Activated naive CD8-positive, alpha-beta T cell treated with anti-CD3 and anti-CD28 coated beads, Interleukin-2, amount 10 ng/mL, durations not matched to agents 7 days and 5 days (primary cell): ENCODE data around the gene HOXA2. TPM values are rescaled to one million over a fixed set of nuclear protein-coding genes. Genes with fewer than 3 reads are reported as not detected.

Experiments used
- ATAC-seq: fragments of 150-1000 bp; cut with Tn5 transposase; one replicate; pipeline ENCODE4 v1.10.0; 2021; ENCODE audit warnings: low read depth, moderate library complexity
- POLR2A ChIA-PET: fragments of 350-600 bp; sonication (Branson Sonifier 250); formaldehyde crosslinking; loops from one replicate; lab custom pipeline; 2021; ENCODE audit warnings: antibody characterized with exemption; lab: Charles Lee
- DNase-seq: peaks from one replicate; pipeline ENCODE4 v3.0.0; 2021
- H3K27ac Mint-ChIP-seq: one replicate; pipeline ENCODE4 v1.8.0; 2022; ENCODE audit warnings: mild to moderate bottlenecking, mixed read lengths
- H3K27me3 Mint-ChIP-seq: one replicate; pipeline ENCODE4 v1.8.0; 2022; ENCODE audit warnings: mild to moderate bottlenecking, moderate library complexity, mixed read lengths
- H3K36me3 Mint-ChIP-seq: one replicate; pipeline ENCODE4 v1.8.0; 2021; ENCODE audit warnings: mild to moderate bottlenecking, mixed read lengths
- H3K4me1 Mint-ChIP-seq: one replicate; pipeline ENCODE4 v1.8.0; 2021; ENCODE audit warnings: mixed read lengths
- H3K4me3 Mint-ChIP-seq: one replicate; pipeline ENCODE4 v1.8.0; 2022; ENCODE audit warnings: mild to moderate bottlenecking, moderate library complexity, mixed read lengths
- H3K9me3 Mint-ChIP-seq: one replicate; pipeline ENCODE4 v1.8.0; 2021; ENCODE audit warnings: mixed read lengths
- total RNA-seq, 2 experiments: library from RNA; stranded (reverse); gene quantifications; one replicate each; pipeline ENCODE4 v1.2.3, GENCODE V29; 2021

Gene HOXA2
- total RNA-seq, 2 experiments from 2014 or later, result not detected

- POLR2A ChIA-PET, result no interaction called here
- no peak overlapping the region for H3K4me3 Mint-ChIP-seq
- H3K27ac Mint-ChIP-seq, result no peak overlapping the region
- DNase-seq (no peak), ATAC-seq (no peak)
- no peaks in the 10 kb centered on the region for H3K9me3 Mint-ChIP-seq
- peaks cover 2% of the 10 kb centered on the region for H3K4me1 Mint-ChIP-seq
- peaks cover 42% of the 10 kb centered on the region for H3K27me3 Mint-ChIP-seq
- H3K36me3 Mint-ChIP-seq, result no peaks in the 10 kb centered on the region
Observed at GRCh38 chr7:27144781-27145164, 42.3 kb upstream of the HOXA2 start.

GRCh38 chr7:27143950-27144780 is 41.7 kb upstream of the HOXA2 start:
- no peak overlapping the region for H3K4me3 Mint-ChIP-seq
- ATAC-seq (no peak), DNase-seq (no peak)
- H3K36me3 Mint-ChIP-seq, result no peaks in the 10 kb centered on the region
- H3K27me3 Mint-ChIP-seq, result peaks cover 36% of the 10 kb centered on the region
- no peaks in the 10 kb centered on the region for H3K9me3 Mint-ChIP-seq
- no peak overlapping the region for H3K27ac Mint-ChIP-seq
- H3K4me1 Mint-ChIP-seq, result peaks cover 2% of the 10 kb centered on the region
- POLR2A ChIA-PET, result no interaction called here

GRCh38 chr7:27143023-27143949 is 40.8 kb upstream of the HOXA2 start, which contains the start of gene HOXA5:
HOXA5 (minus strand) TSS chr7:27143681; CDS start chr7:27143607, 74 bp downstream.
- Mint-ChIP-seq H3K4me3 (no peak within 1 kb of the TSS), H3K27ac (no peak within 1 kb of the TSS), H3K27me3 (peaks cover 31% of the 10 kb centered on the region), H3K4me1 (peaks cover 2% of the 10 kb centered on the region), H3K36me3 (no peaks in the 10 kb centered on the region), H3K9me3 (no peaks in the 10 kb centered on the region)
- ATAC-seq, result no peak
- POLR2A ChIA-PET, result no interaction called here
- no peak for DNase-seq

GRCh38 chr7:27142580-27143022 is 40.1 kb upstream of the HOXA2 start:
- POLR2A ChIA-PET, result no interaction called here
- H3K4me3 Mint-ChIP-seq, result no peak overlapping the region
- no peak for ATAC-seq
- no peak for DNase-seq
- H3K27ac Mint-ChIP-seq, result no peak overlapping the region
- peaks cover 32% of the 10 kb centered on the region for H3K27me3 Mint-ChIP-seq
- H3K4me1 Mint-ChIP-seq, result no peaks in the 10 kb centered on the region
- no peaks in the 10 kb centered on the region for H3K36me3 Mint-ChIP-seq
- no peaks in the 10 kb centered on the region for H3K9me3 Mint-ChIP-seq

- POLR2A ChIA-PET, result no interaction called here
- Mint-ChIP-seq H3K27ac (no peak overlapping the region), H3K27me3 (peaks cover 32% of the 10 kb centered on the region), H3K4me3 (no peak overlapping the region), H3K4me1 (no peaks in the 10 kb centered on the region), H3K36me3 (no peaks in the 10 kb centered on the region), H3K9me3 (no peaks in the 10 kb centered on the region)
- ATAC-seq (no peak), DNase-seq (no peak)
Observed at GRCh38 chr7:27141923-27142579, 39.6 kb upstream of the HOXA2 start.

- Mint-ChIP-seq H3K27me3 (peaks cover 28% of the 10 kb centered on the region), H3K27ac (no peak overlapping the region), H3K4me3 (no peak overlapping the region), H3K36me3 (no peaks in the 10 kb centered on the region), H3K9me3 (no peaks in the 10 kb centered on the region), H3K4me1 (no peaks in the 10 kb centered on the region)
- DNase-seq, result no peak
- POLR2A ChIA-PET, result no interaction called here
- no peak for ATAC-seq
Observed at GRCh38 chr7:27141137-27141922, 38.8 kb upstream of the HOXA2 start.

- H3K4me3 Mint-ChIP-seq, result no peak overlapping the region
- no peaks in the 10 kb centered on the region for H3K9me3 Mint-ChIP-seq
- no peaks in the 10 kb centered on the region for H3K36me3 Mint-ChIP-seq
- H3K4me1 Mint-ChIP-seq, result peaks cover 5% of the 10 kb centered on the region
- H3K27ac Mint-ChIP-seq, result no peak overlapping the region
- ATAC-seq (no peak), DNase-seq (no peak)
- peaks cover 34% of the 10 kb centered on the region for H3K27me3 Mint-ChIP-seq
- POLR2A ChIA-PET, result no interaction called here
Observed at GRCh38 chr7:27140126-27140857, 37.8 kb upstream of the HOXA2 start.

- Mint-ChIP-seq H3K4me3 (no peak overlapping the region), H3K27ac (no peak overlapping the region), H3K36me3 (no peaks in the 10 kb centered on the region), H3K4me1 (peaks cover 13% of the 10 kb centered on the region), H3K9me3 (no peaks in the 10 kb centered on the region), H3K27me3 (peaks cover 35% of the 10 kb centered on the region)
- ATAC-seq (no peak), DNase-seq (no peak)
- POLR2A ChIA-PET, result no interaction called here
Observed at GRCh38 chr7:27139334-27140125, 37.0 kb upstream of the HOXA2 start.

GRCh38 chr7:27138985-27139333 is 36.5 kb upstream of the HOXA2 start:
- H3K4me1 Mint-ChIP-seq, result peaks cover 15% of the 10 kb centered on the region
- no peak for ATAC-seq
- H3K4me3 Mint-ChIP-seq, result no peak overlapping the region
- H3K27ac Mint-ChIP-seq, result no peak overlapping the region
- peaks cover 38% of the 10 kb centered on the region for H3K27me3 Mint-ChIP-seq
- POLR2A ChIA-PET, result no interaction called here
- no peaks in the 10 kb centered on the region for H3K9me3 Mint-ChIP-seq
- DNase-seq, result no peak
- H3K36me3 Mint-ChIP-seq, result no peaks in the 10 kb centered on the region

- no peaks in the 10 kb centered on the region for H3K36me3 Mint-ChIP-seq
- H3K9me3 Mint-ChIP-seq, result no peaks in the 10 kb centered on the region
- H3K4me3 Mint-ChIP-seq, result no peak overlapping the region
- DNase-seq (no peak), ATAC-seq (no peak)
- peaks cover 41% of the 10 kb centered on the region for H3K27me3 Mint-ChIP-seq
- no peak overlapping the region for H3K27ac Mint-ChIP-seq
- POLR2A ChIA-PET, result no interaction called here
- peaks cover 15% of the 10 kb centered on the region for H3K4me1 Mint-ChIP-seq
Observed at GRCh38 chr7:27138472-27138871, 36.0 kb upstream of the HOXA2 start.

- peaks cover 15% of the 10 kb centered on the region for H3K4me1 Mint-ChIP-seq
- H3K9me3 Mint-ChIP-seq, result no peaks in the 10 kb centered on the region
- DNase-seq (no peak), ATAC-seq (no peak)
- no peaks in the 10 kb centered on the region for H3K36me3 Mint-ChIP-seq
- no peak overlapping the region for H3K27ac Mint-ChIP-seq
- H3K4me3 Mint-ChIP-seq, result no peak overlapping the region
- H3K27me3 Mint-ChIP-seq, result peaks cover 47% of the 10 kb centered on the region
- POLR2A ChIA-PET, result no interaction called here
Observed at GRCh38 chr7:27137640-27138315, 35.3 kb upstream of the HOXA2 start.
